Nephron progenitor cell (in vitro differentiated cells): ENCODE measurements around the gene SLC39A9.

Experiments used
- DNase-seq: peaks from one replicate; pipeline ENCODE4 v3.0.0; 2021
- H3K27ac Mint-ChIP-seq: 2 replicates; pipeline ENCODE4 v1.8.0; 2021; ENCODE audit warnings: mild to moderate bottlenecking, moderate library complexity, mixed read lengths
- H3K27me3 Mint-ChIP-seq: 2 replicates; pipeline ENCODE4 v1.8.0; 2021; ENCODE audit warnings: mild to moderate bottlenecking, low read depth, mixed read lengths; ENCODE audit not compliant: poor library complexity
- H3K36me3 Mint-ChIP-seq: 2 replicates; pipeline ENCODE4 v1.8.0; 2021; ENCODE audit warnings: low read depth, mixed read lengths
- H3K4me1 Mint-ChIP-seq: 2 replicates; pipeline ENCODE4 v1.8.0; 2021; ENCODE audit warnings: mixed read lengths
- H3K4me3 Mint-ChIP-seq: 2 replicates; pipeline ENCODE4 v1.8.0; 2021; ENCODE audit warnings: mild to moderate bottlenecking, moderate library complexity, mixed read lengths
- H3K9me3 Mint-ChIP-seq: 2 replicates; pipeline ENCODE4 v1.8.0; 2021; ENCODE audit warnings: mild to moderate bottlenecking, moderate library complexity, mixed read lengths
- CTCF ChIP-seq: fragments of 200-600 bp; sonication (generic); IDR thresholded peaks from 2 replicates; pipeline ENCODE4 v1.5.0; 2021; ENCODE audit warnings: antibody characterized with exemption

Gene SLC39A9

GRCh38 chr14:69372146-69372545, 26.3 kb upstream of the SLC39A9 start:
- Mint-ChIP-seq H3K9me3 (peaks cover 11% of the 10 kb centered on the region), H3K36me3 (peaks cover 52% of the 10 kb centered on the region), H3K4me3 (no peak overlapping the region), H3K4me1 (no peaks in the 10 kb centered on the region), H3K27me3 (peaks cover 3% of the 10 kb centered on the region), H3K27ac (peak overlapping the region; percentile 30)
- no peak for DNase-seq
- TF ChIP-seq CTCF = no peak

DNA sequence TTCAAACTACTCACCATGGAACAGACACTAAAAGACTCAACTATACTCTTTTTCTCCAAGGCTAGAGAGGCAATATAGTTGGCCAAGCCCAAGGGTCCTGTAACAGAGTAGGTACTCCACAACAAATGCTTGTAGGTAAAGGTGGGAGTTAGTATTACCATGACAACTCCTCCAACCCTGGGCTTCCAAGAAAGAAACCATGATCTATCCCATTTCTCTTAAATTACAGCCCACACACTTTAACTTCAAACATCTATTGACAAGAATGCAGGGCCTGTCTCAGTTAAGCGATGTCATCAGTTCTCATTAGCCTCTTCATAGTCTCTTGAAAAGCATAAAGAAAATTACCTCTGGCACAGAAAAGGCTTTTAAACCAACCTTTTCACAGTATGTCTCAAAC, 25.4 kb upstream of the SLC39A9 start:
- DNase-seq = no peak
- Mint-ChIP-seq H3K27ac (no peak overlapping the region), H3K27me3 (peaks cover 3% of the 10 kb centered on the region)

GRCh38 chr14:69374235-69374634, 24.3 kb upstream of the SLC39A9 start:
- DNase-seq = no peak
- H3K27ac Mint-ChIP-seq = no peak overlapping the region
- no peaks in the 10 kb centered on the region for H3K4me1 Mint-ChIP-seq
- peaks cover 64% of the 10 kb centered on the region for H3K36me3 Mint-ChIP-seq
- peaks cover 11% of the 10 kb centered on the region for H3K9me3 Mint-ChIP-seq
- no peaks in the 10 kb centered on the region for H3K27me3 Mint-ChIP-seq
- H3K4me3 Mint-ChIP-seq = no peak overlapping the region
- no peak for TF ChIP-seq CTCF

More for the DNA sequence above, 25.4 kb upstream of the SLC39A9 start:
- no peaks in the 10 kb centered on the region for H3K4me1 Mint-ChIP-seq
- H3K9me3 Mint-ChIP-seq = peaks cover 11% of the 10 kb centered on the region
- TF ChIP-seq CTCF = no peak
- H3K36me3 Mint-ChIP-seq = peaks cover 57% of the 10 kb centered on the region
- no peak overlapping the region for H3K4me3 Mint-ChIP-seq

DNA sequence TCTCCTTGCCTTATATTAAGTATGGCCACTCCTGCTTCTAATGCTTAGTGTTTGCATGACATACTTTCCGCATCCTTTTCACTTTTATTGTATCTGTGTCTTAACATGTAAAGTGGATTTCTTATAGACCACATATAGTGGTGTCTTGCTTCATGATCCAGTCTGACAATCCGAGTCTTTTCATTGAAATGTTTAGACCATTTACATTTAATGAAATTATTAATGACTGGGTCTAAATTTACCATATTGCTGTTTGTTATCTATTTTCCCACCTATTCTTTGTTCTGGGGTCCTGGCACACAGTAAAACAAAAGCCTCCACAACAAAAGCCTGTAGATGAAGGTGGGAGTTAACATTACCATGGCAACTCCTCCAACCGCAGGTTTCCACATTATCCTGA, 23.3 kb upstream of the SLC39A9 start:
- H3K4me3 Mint-ChIP-seq = no peak overlapping the region
- TF ChIP-seq CTCF = no peak

GRCh38 chr14:69375722-69376121, 22.8 kb upstream of the SLC39A9 start:
- H3K27me3 Mint-ChIP-seq = no peaks in the 10 kb centered on the region
- peaks cover 11% of the 10 kb centered on the region for H3K9me3 Mint-ChIP-seq
- peaks cover 79% of the 10 kb centered on the region for H3K36me3 Mint-ChIP-seq
- DNase-seq = no peak
- no peak overlapping the region for H3K4me3 Mint-ChIP-seq
- H3K4me1 Mint-ChIP-seq = no peaks in the 10 kb centered on the region
- TF ChIP-seq CTCF = no peak
- H3K27ac Mint-ChIP-seq = no peak overlapping the region

More for the DNA sequence above, 23.3 kb upstream of the SLC39A9 start:
- Mint-ChIP-seq H3K27ac (no peak overlapping the region), H3K27me3 (no peaks in the 10 kb centered on the region), H3K4me1 (no peaks in the 10 kb centered on the region), H3K36me3 (peaks cover 74% of the 10 kb centered on the region), H3K9me3 (peaks cover 11% of the 10 kb centered on the region)
- DNase-seq = no peak

- Mint-ChIP-seq H3K27me3 (no peaks in the 10 kb centered on the region), H3K36me3 (peaks cover 83% of the 10 kb centered on the region), H3K4me1 (no peaks in the 10 kb centered on the region), H3K9me3 (peaks cover 11% of the 10 kb centered on the region), H3K4me3 (no peak overlapping the region), H3K27ac (no peak overlapping the region)
- no peak for TF ChIP-seq CTCF
- DNase-seq = no peak
Measured at GRCh38 chr14:69376439-69376838, 22.1 kb upstream of the SLC39A9 start.
